Measurements from ENCODE around the gene AK1. TPM values are rescaled to one million over a fixed set of nuclear protein-coding genes. Genes with fewer than 3 reads are reported as not detected.
A peak's percentile ranks its signal among the peaks of the same experiment; 100 is the strongest.

The AK1 gene
- total and polyA plus RNA-seq, 2 of the 13 experiments (the other 11 are each of a cell fraction or from before 2014, with no cell fraction given): 19.1 to 32.8 TPM

DNA sequence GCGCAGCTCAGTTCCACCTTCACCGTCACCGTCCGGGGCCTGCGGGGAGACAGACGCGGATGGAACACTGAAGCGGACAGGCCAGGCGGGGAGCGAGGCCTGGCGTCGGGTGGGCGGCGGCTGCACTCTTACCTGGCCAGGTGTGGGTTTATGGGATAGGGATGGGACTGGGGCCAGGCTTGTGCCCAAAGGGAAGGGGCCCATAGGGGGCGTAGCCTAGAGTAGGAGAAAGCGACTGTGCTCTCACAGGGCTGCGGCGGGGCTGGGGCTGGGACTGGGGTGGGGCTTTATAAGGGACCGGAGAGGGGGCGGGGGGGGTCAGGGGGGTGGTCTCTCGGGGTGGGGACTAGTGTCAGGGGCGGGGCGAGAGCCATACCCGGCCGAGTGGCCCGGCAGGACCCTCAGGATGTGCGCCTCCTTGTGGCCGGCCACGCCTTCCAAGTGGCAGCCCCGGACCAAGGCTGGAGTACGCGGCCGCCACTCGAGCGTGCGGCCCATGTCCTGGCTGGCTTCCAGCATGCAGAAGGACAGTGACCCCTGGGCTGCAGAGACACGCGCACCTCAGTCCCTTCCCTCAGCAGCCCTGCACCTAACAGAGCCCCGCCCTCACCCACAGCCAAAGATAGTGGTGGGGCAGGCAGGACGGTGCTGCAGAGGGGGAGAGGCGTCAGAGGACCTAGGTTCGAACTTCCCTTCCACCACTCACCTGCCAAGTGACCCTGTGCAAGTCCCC is 52.0 kb downstream of the AK1 start (continued):
- TF ChIP-seq, protein P1, sequence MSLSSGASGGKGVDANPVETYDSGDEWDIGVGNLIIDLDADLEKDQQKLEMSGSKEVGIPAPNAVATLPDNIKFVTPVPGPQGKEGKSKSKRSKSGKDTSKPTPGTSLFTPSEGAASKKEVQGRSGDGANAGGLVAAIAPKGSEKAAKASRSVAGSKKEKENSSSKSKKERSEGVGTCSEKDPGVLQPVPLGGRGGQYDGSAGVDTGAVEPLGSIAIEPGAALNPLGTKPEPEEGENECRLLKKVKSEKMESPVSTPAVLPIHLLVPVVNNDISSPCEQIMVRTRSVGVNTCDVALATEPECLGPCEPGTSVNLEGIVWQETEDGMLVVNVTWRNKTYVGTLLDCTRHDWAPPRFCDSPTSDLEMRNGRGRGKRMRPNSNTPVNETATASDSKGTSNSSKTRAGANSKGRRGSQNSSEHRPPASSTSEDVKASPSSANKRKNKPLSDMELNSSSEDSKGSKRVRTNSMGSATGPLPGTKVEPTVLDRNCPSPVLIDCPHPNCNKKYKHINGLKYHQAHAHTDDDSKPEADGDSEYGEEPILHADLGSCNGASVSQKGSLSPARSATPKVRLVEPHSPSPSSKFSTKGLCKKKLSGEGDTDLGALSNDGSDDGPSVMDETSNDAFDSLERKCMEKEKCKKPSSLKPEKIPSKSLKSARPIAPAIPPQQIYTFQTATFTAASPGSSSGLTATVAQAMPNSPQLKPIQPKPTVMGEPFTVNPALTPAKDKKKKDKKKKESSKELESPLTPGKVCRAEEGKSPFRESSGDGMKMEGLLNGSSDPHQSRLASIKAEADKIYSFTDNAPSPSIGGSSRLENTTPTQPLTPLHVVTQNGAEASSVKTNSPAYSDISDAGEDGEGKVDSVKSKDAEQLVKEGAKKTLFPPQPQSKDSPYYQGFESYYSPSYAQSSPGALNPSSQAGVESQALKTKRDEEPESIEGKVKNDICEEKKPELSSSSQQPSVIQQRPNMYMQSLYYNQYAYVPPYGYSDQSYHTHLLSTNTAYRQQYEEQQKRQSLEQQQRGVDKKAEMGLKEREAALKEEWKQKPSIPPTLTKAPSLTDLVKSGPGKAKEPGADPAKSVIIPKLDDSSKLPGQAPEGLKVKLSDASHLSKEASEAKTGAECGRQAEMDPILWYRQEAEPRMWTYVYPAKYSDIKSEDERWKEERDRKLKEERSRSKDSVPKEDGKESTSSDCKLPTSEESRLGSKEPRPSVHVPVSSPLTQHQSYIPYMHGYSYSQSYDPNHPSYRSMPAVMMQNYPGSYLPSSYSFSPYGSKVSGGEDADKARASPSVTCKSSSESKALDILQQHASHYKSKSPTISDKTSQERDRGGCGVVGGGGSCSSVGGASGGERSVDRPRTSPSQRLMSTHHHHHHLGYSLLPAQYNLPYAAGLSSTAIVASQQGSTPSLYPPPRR (CRISPR knock-in tag; IDR thresholded peaks at IDR 0.05; ENCODE audit: borderline replicate concordance): peak; percentile 17; the same call in 1 of the 2 replicates
- TF ChIP-seq, protein P2, sequence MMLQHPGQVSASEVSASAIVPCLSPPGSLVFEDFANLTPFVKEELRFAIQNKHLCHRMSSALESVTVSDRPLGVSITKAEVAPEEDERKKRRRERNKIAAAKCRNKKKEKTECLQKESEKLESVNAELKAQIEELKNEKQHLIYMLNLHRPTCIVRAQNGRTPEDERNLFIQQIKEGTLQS (CRISPR knock-in tag; IDR thresholded peaks at IDR 0.05): no peak
- TF ChIP-seq NONO (IDR thresholded peaks at IDR 0.05) (no peak), NONO (CRISPR knock-in tag; conservative IDR thresholded peaks at IDR 0.05) (peak; percentile 72), IRX3 (CRISPR knock-in tag; IDR thresholded peaks at IDR 0.05; ENCODE audit: borderline replicate concordance, low read depth) (no peak), ZNF3 (CRISPR knock-in tag; IDR thresholded peaks at IDR 0.05) (no peak), ZNF616 (CRISPR knock-in tag; IDR thresholded peaks at IDR 0.05; ENCODE audit: low read depth) (no peak), PBX3 (CRISPR knock-in tag; IDR thresholded peaks at IDR 0.05; ENCODE audit: borderline replicate concordance) (no peak), NR2F2 (IDR thresholded peaks at IDR 0.05; ENCODE audit: borderline replicate concordance, low read depth) (peak; percentile 34; the same call in 1 of the 2 replicates), ZFP91 (CRISPR knock-in tag; IDR thresholded peaks at IDR 0.05; ENCODE audit: borderline replicate concordance) (peak; percentile 54), ZBTB39 (CRISPR knock-in tag; IDR thresholded peaks at IDR 0.05) (peak; percentile 62; the same call in 1 of the 2 replicates), RORA (CRISPR knock-in tag; IDR thresholded peaks at IDR 0.05) (no peak), SMAD1 (CRISPR knock-in tag; IDR thresholded peaks at IDR 0.05; ENCODE audit: borderline replicate concordance, low read depth) (peak; percentile 45; the same call in 1 of the 2 replicates), ZFP1 (CRISPR knock-in tag; IDR thresholded peaks at IDR 0.05) (no peak), ZBTB3 (CRISPR knock-in tag; IDR thresholded peaks at IDR 0.05; ENCODE audit: borderline replicate concordance, low read depth) (no peak)
- TF ChIP-seq, protein P3, sequence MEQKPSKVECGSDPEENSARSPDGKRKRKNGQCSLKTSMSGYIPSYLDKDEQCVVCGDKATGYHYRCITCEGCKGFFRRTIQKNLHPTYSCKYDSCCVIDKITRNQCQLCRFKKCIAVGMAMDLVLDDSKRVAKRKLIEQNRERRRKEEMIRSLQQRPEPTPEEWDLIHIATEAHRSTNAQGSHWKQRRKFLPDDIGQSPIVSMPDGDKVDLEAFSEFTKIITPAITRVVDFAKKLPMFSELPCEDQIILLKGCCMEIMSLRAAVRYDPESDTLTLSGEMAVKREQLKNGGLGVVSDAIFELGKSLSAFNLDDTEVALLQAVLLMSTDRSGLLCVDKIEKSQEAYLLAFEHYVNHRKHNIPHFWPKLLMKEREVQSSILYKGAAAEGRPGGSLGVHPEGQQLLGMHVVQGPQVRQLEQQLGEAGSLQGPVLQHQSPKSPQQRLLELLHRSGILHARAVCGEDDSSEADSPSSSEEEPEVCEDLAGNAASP (CRISPR knock-in tag; IDR thresholded peaks at IDR 0.05; ENCODE audit: borderline replicate concordance): peak; percentile 73; the same call in 1 of the 2 replicates

Data from HepG2 (cell line).